Measurements from ENCODE around the gene SLC5A5.
A peak's percentile ranks its signal among the peaks of the same experiment; 100 is the strongest.

Gene SLC5A5

GRCh38 chr19:17932485-17933338 is 61.0 kb downstream of the SLC5A5 start, which contains the start of gene CCDC124:
CCDC124 (plus strand) TSS chr19:17933015; CDS start chr19:17936421, 3,406 bp downstream.
- Mint-ChIP-seq H3K36me3 (ENCODE audit: low read depth) (no peaks in the 10 kb centered on the region), H3K9me3 (no peaks in the 10 kb centered on the region), H3K4me1 (peaks cover 13% of the 10 kb centered on the region), H3K27ac (peak within 1 kb of the TSS; percentile 97 to 99 (median 98)), H3K27me3 (ENCODE audit: low read depth) (no peaks in the 10 kb centered on the region), H3K4me3 (peak within 1 kb of the TSS; percentile 90 to 96 (median 95))
- TF ChIP-seq, protein P1, sequence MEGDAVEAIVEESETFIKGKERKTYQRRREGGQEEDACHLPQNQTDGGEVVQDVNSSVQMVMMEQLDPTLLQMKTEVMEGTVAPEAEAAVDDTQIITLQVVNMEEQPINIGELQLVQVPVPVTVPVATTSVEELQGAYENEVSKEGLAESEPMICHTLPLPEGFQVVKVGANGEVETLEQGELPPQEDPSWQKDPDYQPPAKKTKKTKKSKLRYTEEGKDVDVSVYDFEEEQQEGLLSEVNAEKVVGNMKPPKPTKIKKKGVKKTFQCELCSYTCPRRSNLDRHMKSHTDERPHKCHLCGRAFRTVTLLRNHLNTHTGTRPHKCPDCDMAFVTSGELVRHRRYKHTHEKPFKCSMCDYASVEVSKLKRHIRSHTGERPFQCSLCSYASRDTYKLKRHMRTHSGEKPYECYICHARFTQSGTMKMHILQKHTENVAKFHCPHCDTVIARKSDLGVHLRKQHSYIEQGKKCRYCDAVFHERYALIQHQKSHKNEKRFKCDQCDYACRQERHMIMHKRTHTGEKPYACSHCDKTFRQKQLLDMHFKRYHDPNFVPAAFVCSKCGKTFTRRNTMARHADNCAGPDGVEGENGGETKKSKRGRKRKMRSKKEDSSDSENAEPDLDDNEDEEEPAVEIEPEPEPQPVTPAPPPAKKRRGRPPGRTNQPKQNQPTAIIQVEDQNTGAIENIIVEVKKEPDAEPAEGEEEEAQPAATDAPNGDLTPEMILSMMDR (IDR thresholded peaks at IDR 0.05; ENCODE audit: unreplicated experiment in 3 of 3) = peak; percentile 86 to 90 (median 87)

DNA sequence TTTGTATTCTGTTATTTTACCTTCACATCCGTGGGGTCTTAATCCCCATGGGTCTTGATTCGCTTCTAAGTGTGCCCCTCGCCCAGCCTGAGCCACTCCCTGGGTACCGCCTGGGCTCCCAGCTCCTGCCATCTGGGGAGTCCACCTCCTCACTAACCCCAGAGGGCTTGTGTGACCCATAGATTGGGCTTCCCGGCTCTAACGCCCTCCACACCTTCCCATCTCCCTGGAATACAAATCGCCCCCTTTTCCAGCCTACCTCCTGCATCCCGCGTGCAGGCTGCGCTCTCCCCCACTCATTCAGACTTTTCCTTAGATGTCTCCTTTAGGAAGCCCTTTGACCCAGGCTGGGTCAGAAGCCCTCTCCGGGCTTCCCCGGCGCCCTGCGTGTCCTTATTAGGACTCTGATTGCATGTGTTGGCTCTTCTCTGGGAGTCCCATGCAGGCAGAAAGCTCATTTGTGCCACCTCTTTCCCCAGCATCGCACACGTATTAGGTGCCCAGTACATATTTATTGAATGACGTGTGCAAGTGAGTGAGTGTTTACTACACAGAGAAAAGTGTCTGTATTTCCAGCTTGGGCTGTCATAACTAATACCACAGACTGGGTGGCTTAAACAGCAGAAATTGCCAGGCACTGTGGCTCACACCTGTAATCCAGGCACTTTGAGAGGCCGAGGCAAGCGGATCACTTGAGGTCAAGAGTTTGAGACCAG is 61.8 kb downstream of the SLC5A5 start:
- H3K36me3 Mint-ChIP-seq (ENCODE audit: low read depth) = no peaks in the 10 kb centered on the region
- no peaks in the 10 kb centered on the region for H3K9me3 Mint-ChIP-seq
- H3K4me1 Mint-ChIP-seq = peaks cover 13% of the 10 kb centered on the region
- TF ChIP-seq, protein P1 (IDR thresholded peaks at IDR 0.05; ENCODE audit: unreplicated experiment in 3 of 3) = no peak
- H3K27ac Mint-ChIP-seq = peak overlapping the region; percentile 85 to 99 (median 98)
- peak overlapping the region; percentile 90 to 96 (median 95) for H3K4me3 Mint-ChIP-seq
- no peaks in the 10 kb centered on the region for H3K27me3 Mint-ChIP-seq (ENCODE audit: low read depth)

GRCh38 chr19:17936379-17936778 is 64.6 kb downstream of the SLC5A5 start:
- Mint-ChIP-seq H3K4me1 (peaks cover 9% of the 10 kb centered on the region), H3K9me3 (no peaks in the 10 kb centered on the region), H3K36me3 (ENCODE audit: low read depth) (no peaks in the 10 kb centered on the region), H3K4me3 (no peak overlapping the region), H3K27ac (no peak overlapping the region), H3K27me3 (ENCODE audit: low read depth) (no peaks in the 10 kb centered on the region)
- TF ChIP-seq, protein P1 (IDR thresholded peaks at IDR 0.05; ENCODE audit: unreplicated experiment in 3 of 3) = no peak

DNA sequence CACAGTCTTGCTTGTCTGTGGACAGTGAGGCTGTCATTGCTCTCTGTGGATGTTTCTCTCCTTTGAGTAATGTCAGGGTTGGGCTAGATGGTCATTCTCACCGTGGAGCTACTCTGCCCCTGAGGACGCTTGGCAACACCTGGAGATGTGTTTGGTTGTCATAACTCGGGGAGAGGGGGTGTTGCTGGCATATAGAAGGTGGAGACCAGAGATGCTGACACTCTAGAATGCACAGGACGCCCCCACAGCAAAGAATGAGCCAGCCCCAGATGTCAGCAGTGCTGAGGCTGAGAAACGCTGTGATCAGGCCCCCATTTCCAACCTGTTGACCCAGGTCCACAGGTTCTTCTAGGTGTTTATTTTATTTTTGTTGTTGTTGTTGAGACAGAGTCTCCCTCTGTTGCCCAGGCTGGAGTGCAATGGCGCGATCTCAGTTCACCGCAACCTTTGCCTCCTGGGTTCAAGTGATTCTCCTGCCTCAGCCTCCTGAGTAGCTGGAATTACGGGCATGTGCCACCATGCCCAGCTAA is 65.7 kb downstream of the SLC5A5 start:
- Mint-ChIP-seq H3K4me1 (peaks cover 6% of the 10 kb centered on the region), H3K27me3 (ENCODE audit: low read depth) (no peaks in the 10 kb centered on the region), H3K4me3 (no peak overlapping the region), H3K9me3 (no peaks in the 10 kb centered on the region), H3K27ac (no peak overlapping the region), H3K36me3 (ENCODE audit: low read depth) (no peaks in the 10 kb centered on the region)
- TF ChIP-seq, protein P1 (IDR thresholded peaks at IDR 0.05; ENCODE audit: unreplicated experiment in 3 of 3) = no peak

- Mint-ChIP-seq H3K4me1 (peaks cover 5% of the 10 kb centered on the region), H3K27ac (no peak overlapping the region), H3K27me3 (ENCODE audit: low read depth) (no peaks in the 10 kb centered on the region), H3K9me3 (no peaks in the 10 kb centered on the region), H3K4me3 (no peak overlapping the region), H3K36me3 (ENCODE audit: low read depth) (no peaks in the 10 kb centered on the region)
- TF ChIP-seq, protein P1 (IDR thresholded peaks at IDR 0.05; ENCODE audit: unreplicated experiment in 3 of 3) = peak; percentile 90 to 97 (median 95)
Measured at GRCh38 chr19:17938092-17938845, 66.5 kb downstream of the SLC5A5 start.

Measured in nephron (organoid).